H9 (cell line): ENCODE measurements around the gene ITCH. TPM values are rescaled to one million over a fixed set of nuclear protein-coding genes. Genes with fewer than 3 reads are reported as not detected.
"Not testable (repeated sequence)": the region's sequence is repeated elsewhere in the genome, so short reads cannot be mapped to it uniquely, and the experiment has no call there.

Experiments
- DNase-seq: peaks from one replicate; pipeline ENCODE4 v3.0.0-alpha.2; 2017
- H2AFZ ChIP-seq: one replicate; pipeline ENCODE4 v1.6.1; 2013; ENCODE audit warnings: mild to moderate bottlenecking, low read length, control low read depth, moderate library complexity
- H2AK5ac ChIP-seq: 2 replicates; pipeline ENCODE4 v1.6.1; 2013; ENCODE audit warnings: low read length, control low read depth, mixed read lengths; ENCODE audit not compliant: insufficient read length
- H2BK120ac ChIP-seq: one replicate; pipeline ENCODE4 v1.6.1; 2013; ENCODE audit warnings: low read depth, mild to moderate bottlenecking, low read length, control low read depth, inconsistent platforms; ENCODE audit not compliant: poor library complexity, severe bottlenecking
- H2BK12ac ChIP-seq: 2 replicates; pipeline ENCODE4 v1.6.1; 2013; ENCODE audit warnings: low read length, control low read depth, mixed read lengths, low read depth; ENCODE audit not compliant: insufficient read length
- H2BK15ac ChIP-seq: 2 replicates; pipeline ENCODE4 v1.6.1; 2013; ENCODE audit warnings: low read depth, low read length, control low read depth
- H2BK20ac ChIP-seq: one replicate; pipeline ENCODE4 v1.6.1; 2013; ENCODE audit warnings: low read depth, mild to moderate bottlenecking, low read length, control low read depth, inconsistent platforms; ENCODE audit not compliant: poor library complexity, severe bottlenecking
- H2BK5ac ChIP-seq: 2 replicates; pipeline ENCODE4 v1.6.1; 2013; ENCODE audit warnings: low read length, control low read depth, mixed read lengths; ENCODE audit not compliant: insufficient read length
- H3K14ac ChIP-seq: 2 replicates; pipeline ENCODE4 v1.6.1; 2013; ENCODE audit warnings: low read length, control low read depth; ENCODE audit not compliant: insufficient read depth
- H3K18ac ChIP-seq: 2 replicates; pipeline ENCODE4 v1.6.1; 2013; ENCODE audit warnings: low read depth, mild to moderate bottlenecking, mixed read lengths, low read length, control low read depth; ENCODE audit not compliant: insufficient read length
- H3K23ac ChIP-seq: 2 replicates; pipeline ENCODE4 v1.6.1; 2013; ENCODE audit warnings: low read length, control low read depth, mixed read lengths, low read depth; ENCODE audit not compliant: insufficient read length
- H3K23me2 ChIP-seq: 2 replicates; pipeline ENCODE4 v1.6.1; 2013; ENCODE audit warnings: low read depth, mild to moderate bottlenecking, mixed read lengths, low read length, control low read depth; ENCODE audit not compliant: insufficient read length, poor library complexity, severe bottlenecking
- H3K27ac ChIP-seq: 2 replicates; pipeline ENCODE4 v1.5.1; 2013; ENCODE audit warnings: low read length, control low read depth, mixed read lengths, low read depth; ENCODE audit not compliant: insufficient read length
- H3K27me3 ChIP-seq: 2 replicates; pipeline ENCODE4 v1.6.1; 2013; ENCODE audit warnings: low read length, control low read depth, inconsistent platforms; ENCODE audit not compliant: insufficient read depth
- H3K4ac ChIP-seq: 2 replicates; pipeline ENCODE4 v1.6.1; 2013; ENCODE audit warnings: low read depth, mild to moderate bottlenecking, control low read depth, inconsistent platforms, low read length, moderate library complexity
- H3K4me1 ChIP-seq: 2 replicates; pipeline ENCODE4 v1.6.1; 2013; ENCODE audit warnings: low read length, control low read depth, inconsistent platforms; ENCODE audit not compliant: insufficient read depth
- H3K4me2 ChIP-seq: 2 replicates; pipeline ENCODE4 v1.6.1; 2013; ENCODE audit warnings: low read length, control low read depth, mixed read lengths; ENCODE audit not compliant: insufficient read length, insufficient read depth
- H3K56ac ChIP-seq: 2 replicates; pipeline ENCODE4 v1.6.1; 2013; ENCODE audit warnings: low read depth, mild to moderate bottlenecking, mixed read lengths, low read length, control low read depth; ENCODE audit not compliant: insufficient read length
- H3K79me1 ChIP-seq: 2 replicates; pipeline ENCODE4 v1.6.1; 2013; ENCODE audit warnings: low read depth, mild to moderate bottlenecking, moderate library complexity, low read length, control low read depth, inconsistent platforms; ENCODE audit not compliant: insufficient read depth, poor library complexity, severe bottlenecking
- H3K79me2 ChIP-seq: 2 replicates; pipeline ENCODE4 v1.6.1; 2013; ENCODE audit warnings: low read length, control low read depth, inconsistent platforms; ENCODE audit not compliant: insufficient read depth
- H3K9ac ChIP-seq: 2 replicates; pipeline ENCODE4 v1.6.1; 2013; ENCODE audit warnings: low read length, control low read depth, mixed read lengths; ENCODE audit not compliant: insufficient read length; ENCODE audit errors: extremely low read depth
- H3K9me3 ChIP-seq: one replicate; pipeline ENCODE4 v1.6.1; 2013; ENCODE audit warnings: low read depth, low read length, inconsistent platforms; ENCODE audit not compliant: control insufficient read depth
- H3T11ph ChIP-seq: one replicate; pipeline ENCODE4 v1.6.1; 2013; ENCODE audit warnings: mild to moderate bottlenecking, low read length, control low read depth, inconsistent platforms
- H4K20me1 ChIP-seq: one replicate; pipeline ENCODE4 v1.6.1; 2013; ENCODE audit not compliant: control insufficient read depth, insufficient read length, insufficient read depth
- H4K5ac ChIP-seq: 2 replicates; pipeline ENCODE4 v1.6.1; 2013; ENCODE audit warnings: low read depth, mild to moderate bottlenecking, mixed read lengths, low read length, control low read depth; ENCODE audit not compliant: insufficient read length
- H4K8ac ChIP-seq: replicated peaks from 2 replicates; pipeline ENCODE4 v1.6.1; 2013; ENCODE audit warnings: low read length, control low read depth, mixed read lengths, low read depth; ENCODE audit not compliant: insufficient read length
- H4K91ac ChIP-seq: 2 replicates; pipeline ENCODE4 v1.6.1; 2013; ENCODE audit warnings: low read depth, mild to moderate bottlenecking, moderate library complexity, mixed read lengths, low read length, control low read depth; ENCODE audit not compliant: insufficient read length
- H3K27ac Mint-ChIP-seq, 3 experiments: 2 replicates in 2 of 3; 3 replicates in 1 of 3; pipeline ENCODE4 v1.8.0; 2020 to 2021; ENCODE audit warnings: mixed read lengths in 3 of 3, mild to moderate bottlenecking in 1 of 3, moderate library complexity in 1 of 3
- H3K27me3 Mint-ChIP-seq: 2 replicates; pipeline ENCODE4 v1.8.0; 2021; ENCODE audit warnings: low read depth, mild to moderate bottlenecking, moderate library complexity, mixed read lengths
- H3K36me3 Mint-ChIP-seq, 3 experiments: 2 replicates in 2 of 3; 3 replicates in 1 of 3; pipeline ENCODE4 v1.8.0; 2020 to 2021; ENCODE audit warnings: low read depth in 3 of 3, mixed read lengths in 3 of 3; ENCODE audit not compliant: insufficient read depth in 1 of 3
- H3K4me1 Mint-ChIP-seq, 2 experiments: 2 replicates each; pipeline ENCODE4 v1.8.0; 2020; ENCODE audit warnings: mixed read lengths in 2 of 2
- H3K4me3 Mint-ChIP-seq, 2 experiments: 2 replicates in 1 of 2; 3 replicates in 1 of 2; pipeline ENCODE4 v1.8.0; 2020 to 2021; ENCODE audit warnings: mild to moderate bottlenecking in 2 of 2, mixed read lengths in 2 of 2, moderate library complexity in 1 of 2
- H3K9me3 Mint-ChIP-seq, 2 experiments: 2 replicates in 1 of 2; 3 replicates in 1 of 2; pipeline ENCODE4 v1.8.0; 2020; ENCODE audit warnings: mild to moderate bottlenecking in 2 of 2, mixed read lengths in 2 of 2, moderate library complexity in 1 of 2
- WGBS: extraction: QIAGEN DNeasy Blood & Tissue Kit; methylation state at CpG from one replicate; pipeline ENCODE4 v1.1.7; 2013; ENCODE audit warnings: missing lambda C conversion rate, low lambda C conversion rate, mixed read lengths; ENCODE audit not compliant: insufficient read length; ENCODE audit errors: extremely low coverage; 5-methylcytosine and 5-hydroxymethylcytosine counted together
- total RNA-seq: library from RNA; stranded (reverse); gene quantifications from 2 replicates; pipeline ENCODE4 v1.2.1, GENCODE V29; 2021

The ITCH gene
- total RNA-seq, 1 experiment from 2014 or later: 55.9 TPM

- H4K91ac ChIP-seq, H3K4me2 ChIP-seq, H3K23ac ChIP-seq, H2BK5ac ChIP-seq, H2BK15ac ChIP-seq, H3T11ph ChIP-seq, H2BK20ac ChIP-seq, H4K8ac ChIP-seq, H4K5ac ChIP-seq, H2BK12ac ChIP-seq, H3K4ac ChIP-seq, H3K27me3 Mint-ChIP-seq, H3K79me2 ChIP-seq, H3K9me3 Mint-ChIP-seq, H3K56ac ChIP-seq, H2AFZ ChIP-seq, H3K4me1 ChIP-seq, H3K4me3 Mint-ChIP-seq, H3K27me3 ChIP-seq, H4K20me1 ChIP-seq, DNase-seq, H3K18ac ChIP-seq, H2BK120ac ChIP-seq, H3K9ac ChIP-seq, H3K27ac Mint-ChIP-seq, H3K4me1 Mint-ChIP-seq, H3K27ac ChIP-seq, H3K23me2 ChIP-seq, H3K9me3 ChIP-seq, H3K14ac ChIP-seq, H3K79me1 ChIP-seq, H2AK5ac ChIP-seq: not testable (repeated sequence)
- peaks cover 6 to 42% (median 27%) of the 10 kb centered on the region in 3 experiments; a peak in 6 of 7 replicates for H3K36me3 Mint-ChIP-seq
- WGBS: no CpG with 5 or more reads among the region's 3 CpGs
Measured at GRCh38 chr20:34405942-34406341, 42.9 kb downstream of the ITCH start.
